Effector CD8-positive, alpha-beta T cell (primary cell): ENCODE data around the gene RNF144A.
"Not testable (repeated sequence)": the region's sequence is repeated elsewhere in the genome, so short reads cannot be mapped to it uniquely, and the experiment has no call there.

Experiments
- DNase-seq: peaks from one replicate; lab custom pipeline; 2025; lab: John Stamatoyannopoulos, UW

The RNF144A gene

DNA sequence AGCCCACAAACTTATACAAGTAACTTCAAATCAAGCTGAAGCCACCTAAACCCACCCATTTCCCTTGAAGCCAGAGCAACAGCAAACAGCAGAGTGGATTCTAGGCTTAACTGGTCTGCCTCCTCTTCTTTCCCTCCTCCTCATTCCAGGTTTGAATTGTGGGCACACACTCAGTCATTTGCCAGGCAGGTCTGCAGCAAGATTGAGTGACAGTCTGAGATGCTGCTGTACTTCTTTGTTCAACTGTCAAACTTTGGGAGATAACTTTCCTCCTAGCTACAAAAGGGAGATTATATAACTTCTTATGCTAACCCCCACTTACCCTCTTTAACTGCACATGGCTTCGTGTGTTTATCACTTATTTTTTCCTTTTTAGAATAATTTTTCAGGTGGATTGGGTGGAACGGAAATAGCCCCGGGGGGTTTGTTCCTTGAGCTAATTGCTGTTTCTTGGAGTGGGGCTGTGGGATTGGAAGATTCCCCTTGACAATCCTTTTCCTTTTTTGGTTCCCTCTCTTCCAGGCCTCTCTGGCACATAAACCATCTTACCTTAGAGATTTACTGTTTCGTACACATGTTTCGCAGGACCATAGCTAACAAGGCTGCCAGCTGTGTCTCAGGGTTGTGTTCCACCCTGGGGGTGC, 55.0 kb downstream of the RNF144A start:
- DNase-seq: no peak

DNA sequence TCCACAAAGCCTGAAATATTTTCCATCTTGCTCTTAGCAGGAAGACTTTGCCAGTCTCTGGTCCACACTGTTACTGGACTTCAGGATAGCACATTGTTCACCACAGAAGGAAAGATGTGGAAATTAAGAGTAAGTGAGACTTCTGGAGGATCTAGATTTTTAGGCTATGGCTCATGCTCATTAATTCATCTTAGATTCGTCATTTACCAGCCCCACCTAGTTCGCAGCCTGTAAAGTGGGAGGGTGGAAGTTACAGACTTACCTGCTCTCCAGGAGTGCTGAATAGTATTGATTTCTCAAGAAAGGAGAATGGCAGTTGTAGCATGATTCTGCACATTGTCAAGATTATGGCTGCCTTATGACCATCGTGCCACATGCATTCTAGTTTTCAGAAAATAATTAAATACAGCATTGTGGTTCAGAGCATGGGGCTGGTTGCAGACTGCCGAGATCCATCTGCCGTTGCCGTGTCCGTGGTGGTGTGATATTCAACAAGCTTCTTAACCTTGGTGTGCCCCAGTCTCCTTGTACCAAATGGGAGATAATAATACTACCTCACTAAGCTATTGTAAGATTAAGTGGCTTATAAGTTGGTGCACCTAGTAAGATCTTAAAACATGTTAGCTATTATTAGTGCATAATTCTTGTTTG, 56.8 kb downstream of the RNF144A start:
- DNase-seq: no peak

DNA sequence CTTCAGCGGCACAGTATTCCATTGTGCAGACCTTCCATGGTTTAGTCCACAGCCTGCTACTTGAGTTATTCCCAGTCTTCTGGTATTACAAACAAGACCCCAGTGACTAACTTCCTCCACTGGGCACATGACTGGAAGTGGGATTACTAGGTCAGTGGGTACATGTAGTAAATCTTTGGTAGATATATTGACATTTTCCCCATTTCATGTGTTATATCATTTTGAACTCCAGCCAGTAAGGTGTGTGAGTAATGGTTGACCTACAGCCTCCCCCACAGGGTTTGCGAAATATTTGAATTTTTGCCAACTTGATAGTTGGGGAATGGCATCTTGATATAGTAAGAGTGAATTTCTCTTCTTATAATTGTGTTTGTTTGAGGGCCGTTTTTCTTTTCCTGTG, 58.8 kb downstream of the RNF144A start:
- DNase-seq: no peak

DNA sequence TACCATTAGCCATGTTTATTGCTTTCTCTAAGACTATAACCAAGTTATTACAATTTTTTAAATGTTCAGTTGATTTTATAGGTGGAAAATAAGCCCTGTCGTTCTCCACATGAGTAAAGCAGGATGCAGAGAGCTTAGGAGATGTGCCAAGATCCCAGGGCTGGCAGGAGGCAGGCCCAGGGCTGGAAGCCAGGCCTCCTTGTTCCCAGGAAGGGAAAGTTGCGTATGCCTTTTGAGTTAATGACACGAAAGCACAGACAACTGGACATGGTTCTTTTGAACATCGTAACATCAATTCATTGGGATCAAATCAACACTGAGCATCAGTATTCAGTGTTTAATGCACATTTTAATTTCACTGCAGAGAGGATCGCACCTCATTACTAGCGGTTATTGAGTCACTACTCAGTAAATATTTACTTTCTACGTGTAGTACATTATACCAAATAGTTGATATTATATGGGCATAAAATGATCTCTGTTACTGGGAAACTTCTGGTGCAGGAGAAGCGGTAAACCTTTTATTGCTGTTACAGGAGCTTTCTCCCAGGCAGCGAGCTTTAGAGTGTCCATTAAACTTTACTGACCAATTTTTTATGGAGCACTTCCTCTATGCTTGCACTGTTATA, 60.0 kb downstream of the RNF144A start:
- DNase-seq: no peak

DNA sequence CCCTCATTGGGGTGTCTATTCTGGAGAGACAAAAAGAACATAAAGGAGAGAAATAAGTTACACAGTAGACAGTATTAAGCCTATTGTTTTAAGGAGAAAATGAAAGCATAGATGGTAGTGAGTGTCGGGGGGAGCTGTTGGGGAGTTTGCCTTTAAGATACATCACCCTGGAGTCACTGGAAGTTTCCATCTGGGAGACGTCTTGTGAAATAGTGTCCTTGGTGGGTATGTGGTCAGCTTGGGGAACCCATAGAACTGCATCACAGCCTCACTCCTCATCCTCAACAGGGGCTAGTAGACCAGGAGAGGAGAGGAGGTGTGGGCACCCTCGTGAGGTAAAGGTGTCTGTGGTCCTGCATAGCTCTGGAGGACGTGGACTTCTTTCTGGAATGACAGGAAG, 60.6 kb downstream of the RNF144A start:
- no peak for DNase-seq

DNA sequence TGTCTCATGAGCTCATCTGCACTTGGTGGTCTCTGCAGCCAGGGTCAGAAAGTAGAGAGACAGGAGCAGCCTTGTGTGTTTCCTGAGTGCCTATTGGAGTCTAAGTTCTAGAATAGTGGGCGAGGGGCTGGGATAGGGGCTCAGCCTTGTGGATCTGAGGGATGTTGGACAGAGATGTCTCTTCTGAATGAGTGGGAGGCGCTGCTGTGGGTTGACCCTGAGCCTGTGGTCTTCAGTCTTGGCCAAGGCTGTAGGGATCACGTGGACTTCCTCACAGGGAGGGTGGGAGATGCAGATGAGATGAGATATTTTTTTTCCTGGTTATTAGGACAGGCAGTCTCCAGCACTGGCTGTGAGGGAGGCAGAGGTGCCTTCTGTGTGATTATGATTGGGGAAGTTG, 61.8 kb downstream of the RNF144A start:
- DNase-seq: no peak

DNA sequence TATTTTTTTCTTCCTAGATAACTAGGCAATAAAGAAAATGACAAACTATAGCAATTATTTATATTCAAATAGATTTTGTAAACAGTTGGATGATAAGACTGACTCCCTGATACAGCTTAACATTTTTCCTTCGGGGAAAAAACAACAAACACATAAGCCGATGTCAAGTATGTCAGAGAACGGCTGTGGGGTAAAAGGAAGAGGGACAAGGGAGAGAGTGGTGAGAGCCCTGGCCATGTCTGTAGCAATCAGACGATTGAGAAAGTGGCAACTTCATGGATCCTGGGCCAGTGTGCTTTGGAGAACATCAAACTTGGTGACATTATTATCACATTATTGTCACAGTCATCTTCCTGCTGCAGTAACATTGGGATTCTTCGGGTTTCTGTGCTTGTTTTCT, 65.2 kb downstream of the RNF144A start:
- no peak for DNase-seq

DNA sequence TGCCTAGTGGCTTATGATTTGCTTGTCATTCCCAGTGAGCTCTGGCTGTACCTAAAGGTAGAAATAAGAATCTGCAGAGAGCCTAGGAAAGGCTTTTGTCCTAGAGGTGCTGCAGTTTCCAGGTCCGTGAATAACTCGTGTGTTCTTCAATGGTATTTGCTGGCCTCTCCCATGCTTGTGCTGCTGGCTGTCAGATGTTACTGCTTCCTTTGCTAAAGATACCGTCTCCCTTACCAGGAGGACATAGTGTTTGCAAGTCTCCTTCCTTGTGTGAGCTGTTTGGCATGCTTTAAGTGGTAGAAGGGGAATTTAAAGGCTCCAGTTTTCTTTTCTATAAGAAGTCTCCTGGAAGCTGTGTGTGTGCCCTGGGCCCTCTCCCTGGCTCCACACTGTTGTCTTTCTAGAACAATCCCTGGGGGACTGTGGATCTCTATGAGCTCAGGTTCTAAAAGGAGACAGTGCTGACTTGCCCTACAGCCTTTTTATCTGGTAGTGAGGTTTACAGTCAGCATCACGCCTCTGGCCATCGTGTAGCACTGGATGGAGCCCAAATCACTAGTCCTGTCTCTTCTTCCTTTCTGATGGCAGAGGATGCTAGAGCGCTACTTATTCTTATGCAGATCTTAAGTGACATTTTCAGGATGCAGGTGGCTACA, 65.8 kb downstream of the RNF144A start:
- DNase-seq: no peak

DNA sequence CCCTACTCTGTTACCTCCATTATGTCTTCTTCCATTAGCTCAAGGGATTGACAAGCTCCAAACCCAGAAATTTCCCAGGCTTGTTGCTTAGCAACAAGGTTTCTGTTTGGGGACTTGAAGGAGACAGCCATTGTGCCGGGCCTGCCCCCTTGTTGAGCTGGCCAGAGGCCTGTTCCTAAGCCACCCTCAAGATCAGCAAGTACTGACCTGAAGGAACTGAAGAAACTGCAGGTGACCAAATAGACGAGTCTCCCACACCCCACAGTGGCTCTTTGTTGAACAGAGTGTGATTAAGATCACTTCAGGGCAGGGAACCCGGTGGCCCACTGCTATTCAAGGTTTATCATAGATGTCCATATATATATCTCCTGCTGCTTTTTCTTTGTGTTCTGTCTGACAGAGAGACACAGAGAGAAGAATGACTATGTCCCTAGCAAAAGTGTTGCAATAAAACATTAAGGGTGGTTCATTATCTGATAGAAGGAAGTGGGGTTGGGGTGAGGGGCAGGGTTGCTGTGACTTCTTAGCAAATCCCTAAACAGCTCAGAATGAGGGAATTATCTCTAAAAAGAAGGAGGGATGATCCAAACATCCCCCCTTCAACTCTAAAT, 69.2 kb downstream of the RNF144A start:
- no peak for DNase-seq

DNA sequence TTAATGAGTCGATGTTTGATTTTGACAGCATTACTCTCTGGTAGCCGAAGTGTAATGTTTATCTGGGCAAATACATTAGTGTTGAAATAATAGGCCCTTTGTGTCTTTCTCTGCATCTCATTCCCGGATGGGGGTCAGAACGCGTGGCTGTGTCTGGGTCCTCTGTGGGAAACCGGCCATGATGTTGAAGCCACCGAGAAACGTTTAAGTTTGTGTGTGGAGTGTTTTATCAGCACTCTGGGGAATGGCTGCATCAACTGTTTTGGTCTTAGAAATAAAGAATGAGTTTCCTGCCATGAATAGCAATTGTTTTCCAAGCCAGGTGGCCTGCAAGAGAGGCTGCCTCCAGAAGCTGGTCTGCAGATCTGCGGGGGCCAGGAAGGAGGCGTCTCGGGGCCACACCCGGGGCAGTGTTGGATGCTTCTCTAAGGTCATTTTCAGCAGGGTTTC, 69.7 kb downstream of the RNF144A start:
- DNase-seq: no peak

DNA sequence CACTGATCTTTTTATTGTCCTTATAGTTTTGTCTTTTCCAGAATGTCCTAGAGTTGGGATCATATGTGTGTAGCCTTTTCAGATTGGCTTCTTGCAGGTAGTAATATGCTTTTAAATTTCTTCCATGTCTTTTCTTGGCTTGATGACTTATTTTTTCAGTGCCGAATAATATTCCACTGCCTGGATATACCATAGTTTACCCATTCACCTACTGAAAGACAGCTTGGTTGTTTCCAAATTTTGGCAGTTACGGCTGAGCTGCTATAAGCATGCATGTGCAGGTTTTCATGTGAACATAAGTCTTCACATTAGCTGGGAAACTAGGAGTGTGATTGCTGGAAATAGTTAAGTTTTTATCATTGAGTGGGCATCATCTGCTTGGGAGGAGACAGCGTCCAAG, 73.7 kb downstream of the RNF144A start:
- no peak for DNase-seq

DNA sequence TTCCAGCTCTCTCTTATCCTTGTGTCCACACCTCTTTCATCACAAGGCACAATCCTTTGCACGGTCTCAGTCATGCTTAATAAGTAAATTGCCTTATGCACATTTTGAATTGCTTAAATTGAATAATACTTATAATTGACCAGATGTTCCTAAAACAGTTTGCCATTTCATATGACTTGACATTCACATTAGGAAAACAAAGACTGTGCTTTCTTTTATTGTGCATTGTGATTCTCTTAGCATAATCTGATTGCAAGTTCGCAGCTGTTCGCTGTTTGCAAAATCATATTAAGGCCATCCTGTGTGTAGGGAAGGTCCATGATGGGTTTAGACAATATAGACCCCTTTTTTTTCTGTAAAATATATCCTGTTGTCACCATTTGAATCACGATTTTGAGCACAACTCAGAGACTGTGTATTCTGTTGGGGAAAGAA, 75.6 kb downstream of the RNF144A start:
- no peak for DNase-seq

DNA sequence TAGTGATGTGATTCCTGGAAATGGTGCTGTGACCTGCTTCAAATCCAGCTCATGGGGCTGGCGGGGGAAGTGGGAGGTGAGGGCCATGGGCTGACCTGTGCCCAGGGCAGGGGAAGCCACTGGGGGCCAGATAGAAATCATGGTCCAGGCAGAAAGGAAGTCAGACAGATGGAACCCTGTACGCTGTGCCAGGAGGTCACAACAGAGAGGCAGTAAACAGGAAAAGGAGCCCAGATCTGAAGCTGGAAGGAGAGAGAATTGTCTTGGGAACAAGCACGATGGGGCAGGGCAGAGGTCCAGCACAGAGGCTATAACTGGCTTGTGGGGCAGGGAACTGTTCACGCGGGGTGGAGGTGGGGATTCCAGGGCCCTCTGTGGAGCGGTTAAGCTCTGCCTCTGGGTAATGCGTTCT, 76.0 kb downstream of the RNF144A start:
- no peak for DNase-seq

DNA sequence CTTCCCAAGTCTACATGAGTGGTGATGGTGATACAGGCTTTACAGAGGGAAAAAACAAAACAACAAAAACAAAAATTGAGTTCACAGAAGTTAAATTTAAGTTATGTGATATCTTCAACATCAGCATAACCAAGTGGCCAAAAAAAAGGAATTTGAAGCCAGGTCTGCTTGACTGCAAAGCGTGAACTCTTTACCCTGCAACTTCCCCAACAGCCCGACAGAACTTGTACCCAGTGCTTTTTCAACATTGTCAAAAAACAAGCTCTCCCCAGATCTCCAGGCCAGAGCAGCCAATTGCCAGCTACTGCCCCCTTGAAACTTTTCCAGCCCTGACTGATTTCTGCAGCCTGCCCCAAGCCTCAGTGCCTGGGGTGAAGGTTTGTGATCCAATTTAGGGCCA, 76.7 kb downstream of the RNF144A start:
- no peak for DNase-seq

DNA sequence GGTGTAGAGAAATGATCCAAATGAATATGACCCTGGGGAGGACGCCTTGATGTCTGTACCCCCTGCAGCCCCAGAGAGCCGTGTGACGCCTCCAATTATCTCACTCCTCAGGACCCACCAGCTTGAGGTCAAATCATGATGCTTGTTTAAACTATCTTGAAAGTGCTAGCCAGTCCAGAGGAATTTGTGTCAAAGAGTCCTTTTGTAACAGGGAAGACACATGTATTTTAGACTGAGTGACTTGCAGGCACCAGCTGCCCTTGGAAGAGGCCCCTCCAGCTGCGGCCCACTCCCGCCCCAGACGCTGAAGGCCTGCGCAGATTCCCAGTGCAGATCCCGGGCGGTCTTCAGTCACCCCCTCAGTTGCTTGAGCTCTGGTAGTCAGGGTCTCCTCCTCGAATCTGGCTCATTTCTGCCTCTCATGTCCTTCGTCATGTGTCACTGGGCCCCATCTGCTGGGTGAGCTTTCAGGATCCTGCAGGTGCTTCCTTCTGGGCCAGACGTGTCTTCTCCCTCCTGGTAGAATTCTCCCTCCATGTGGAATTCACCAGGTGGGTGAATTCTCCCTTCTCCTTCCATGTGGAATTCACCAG, 77.4 kb downstream of the RNF144A start:
- DNase-seq: no peak

DNA sequence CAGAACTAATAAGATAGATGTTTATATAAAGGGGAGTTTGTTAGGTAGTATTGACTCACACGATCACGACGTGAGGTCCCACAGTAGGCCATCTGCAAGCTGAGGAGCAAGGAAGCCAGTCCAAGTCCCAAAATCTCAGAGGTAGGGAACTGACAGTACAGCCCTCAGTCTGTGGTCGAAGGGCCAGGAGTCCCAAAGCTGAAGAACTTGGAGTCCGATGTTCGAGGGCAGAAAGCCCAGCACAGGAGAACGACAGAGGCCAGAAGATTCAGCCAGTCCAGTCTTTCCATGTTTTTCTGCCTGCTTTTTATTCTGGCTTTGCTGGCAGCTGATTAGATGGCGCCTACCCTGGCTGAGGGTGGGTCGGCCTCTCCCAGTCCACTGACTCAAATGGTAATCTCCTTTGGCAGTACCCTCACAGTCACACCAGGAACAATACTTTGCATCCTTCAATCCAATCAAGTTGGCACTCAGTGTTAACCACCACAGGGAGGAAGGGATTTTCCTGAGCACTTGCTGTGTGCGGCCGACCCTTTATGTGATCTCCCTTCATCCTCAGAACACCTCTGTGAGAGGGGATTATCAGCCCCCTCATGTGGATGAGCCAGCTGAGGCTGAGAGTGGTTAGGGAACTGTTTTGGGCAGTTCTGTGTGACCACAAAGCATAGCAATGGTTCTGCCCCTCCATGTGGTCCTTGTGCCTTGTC, 78.3 kb downstream of the RNF144A start:
- DNase-seq: no peak

DNA sequence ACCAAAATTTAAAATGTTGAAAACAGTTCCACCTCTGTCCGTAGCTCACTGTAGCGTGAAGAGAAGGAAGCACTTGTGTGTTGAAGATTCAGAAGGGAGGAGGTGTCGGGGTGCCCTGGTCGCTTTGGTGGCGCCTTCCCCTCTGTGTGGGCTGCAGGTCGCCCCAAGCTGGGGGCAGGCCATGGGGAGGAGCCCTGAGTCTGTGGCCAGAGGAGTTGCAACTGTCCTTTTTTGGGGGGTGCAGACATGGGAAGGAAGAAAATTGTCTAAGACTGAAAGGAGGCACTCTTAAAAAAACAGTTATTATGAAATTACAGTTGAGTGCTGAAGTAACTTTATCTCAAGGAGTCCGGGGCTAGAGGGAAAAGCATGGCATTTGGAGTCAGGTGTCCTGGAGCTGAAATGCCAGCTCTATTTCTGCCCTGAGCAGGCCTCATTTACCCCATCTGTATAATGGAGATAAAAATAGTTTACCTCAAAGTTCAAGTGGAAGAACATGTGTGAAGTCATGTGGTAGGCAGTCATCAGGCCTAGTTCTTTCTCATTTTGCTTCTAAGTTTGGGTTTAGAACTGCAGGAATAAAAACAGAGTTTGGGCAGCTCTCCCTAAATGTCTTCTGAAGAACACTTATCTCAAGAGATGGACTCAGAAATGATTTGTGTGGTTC, 82.1 kb downstream of the RNF144A start:
- no peak for DNase-seq

DNA sequence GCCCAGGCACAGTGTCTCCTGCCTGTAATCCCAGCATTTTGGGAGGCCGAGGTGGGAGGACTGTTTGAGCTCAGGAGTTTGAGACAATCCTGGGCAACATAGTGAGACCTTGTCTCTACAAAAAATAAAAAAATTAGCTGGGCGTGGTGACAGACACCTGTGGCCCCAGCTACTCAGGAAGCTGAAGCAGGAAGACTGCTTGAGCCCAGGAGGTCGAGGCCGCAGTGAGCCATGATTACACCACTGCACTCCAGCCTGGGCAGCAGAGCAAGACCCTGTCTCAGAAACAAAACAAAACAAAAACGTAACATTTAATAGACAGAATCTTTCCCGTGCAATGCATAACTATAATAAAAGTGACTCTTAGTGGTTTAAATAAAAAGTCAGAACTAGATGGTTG, 84.2 kb downstream of the RNF144A start:
- DNase-seq: not testable (repeated sequence)

DNA sequence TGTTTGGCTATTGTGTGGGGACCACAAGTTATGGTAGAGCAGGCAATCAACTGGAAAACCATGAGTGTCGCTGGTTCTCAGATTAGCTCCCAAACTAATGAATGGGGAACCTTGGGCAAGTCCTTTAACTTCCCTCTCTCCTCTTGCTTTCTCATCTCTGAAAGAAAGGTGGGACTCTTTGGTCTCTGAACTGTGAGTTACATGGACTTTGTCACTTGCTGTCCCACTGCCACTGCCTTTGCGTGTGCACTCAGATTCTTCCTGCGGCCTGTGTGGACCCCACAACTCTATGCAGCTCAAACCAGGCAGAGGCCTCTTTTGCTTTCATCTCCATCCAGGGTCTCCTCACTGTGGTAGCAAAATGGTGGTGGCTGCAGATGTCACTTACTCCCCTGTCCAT, 86.7 kb downstream of the RNF144A start:
- DNase-seq: no peak

DNA sequence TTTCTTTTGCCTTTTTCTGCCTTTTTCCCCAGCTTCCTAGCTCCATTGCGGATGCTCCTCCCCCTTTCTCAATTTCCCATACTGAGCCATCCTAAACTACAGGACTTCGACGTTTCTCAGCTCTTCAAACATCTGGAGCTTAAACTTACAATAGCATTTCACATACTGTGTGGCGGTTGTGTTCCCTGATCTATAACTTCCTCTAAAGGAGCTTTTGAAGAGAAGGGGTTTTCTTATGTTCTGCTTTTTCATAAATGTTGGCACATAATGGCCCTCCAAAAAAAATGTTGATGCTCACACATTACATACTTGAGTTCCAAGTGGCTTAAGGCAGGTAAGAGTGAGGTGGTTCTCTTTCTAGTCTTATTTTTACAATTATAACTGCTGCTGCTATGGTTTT, 87.4 kb downstream of the RNF144A start:
- DNase-seq: no peak

DNA sequence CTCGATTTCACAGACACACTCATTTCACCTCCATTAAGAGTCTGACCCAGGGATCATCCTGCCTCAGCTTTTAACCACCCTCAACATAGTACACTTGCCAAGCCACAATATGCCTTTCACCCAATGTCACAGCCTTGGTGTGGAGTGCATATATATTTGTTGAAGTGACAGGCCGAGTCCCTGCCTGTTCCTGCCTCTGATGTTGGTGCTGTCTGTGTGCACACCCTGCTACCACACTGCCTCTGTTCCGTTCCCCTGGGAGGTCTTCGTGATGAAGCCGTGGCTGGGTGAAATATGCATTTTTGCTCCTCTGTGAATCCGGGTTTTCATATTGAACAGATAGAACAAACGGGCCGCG, 90.3 kb downstream of the RNF144A start:
- DNase-seq: no peak
